ENCODE measurements around the gene LLPH. TPM values are rescaled to one million over a fixed set of nuclear protein-coding genes. Genes with fewer than 3 reads are reported as not detected.
A peak's percentile ranks its signal among the peaks of the same experiment; 100 is the strongest.

The LLPH gene
- total RNA-seq, 1 donor, result 5.6 TPM

- no peak for TF ChIP-seq CTCF (IDR thresholded peaks at IDR 0.05; ENCODE audit: insufficient read depth, low read depth, low read length)
- no peak for DNase-seq (ENCODE audit: low read depth)
- no peak overlapping the region for H3K4me3 ChIP-seq (ENCODE audit: low read depth, low read length)
These were observed 36.0 kb upstream of the LLPH start for GRCh38 chr12:66166561-66166960.

GRCh38 chr12:66165141-66165540 lies 34.6 kb upstream of the LLPH start:
- no peak overlapping the region for H3K4me3 ChIP-seq (ENCODE audit: low read depth, low read length)
- no peak for TF ChIP-seq CTCF (IDR thresholded peaks at IDR 0.05; ENCODE audit: insufficient read depth, low read depth, low read length)

GRCh38 chr12:66164349-66164821 lies 33.8 kb upstream of the LLPH start:
- peak; percentile 45 for DNase-seq (ENCODE audit: low read depth)
- no peak for TF ChIP-seq CTCF (IDR thresholded peaks at IDR 0.05; ENCODE audit: insufficient read depth, low read depth, low read length)
- H3K4me3 ChIP-seq (ENCODE audit: low read depth, low read length), result no peak overlapping the region

More at GRCh38 chr12:66165141-66165540, 34.6 kb upstream of the LLPH start:
- DNase-seq (ENCODE audit: low read depth), result no peak

- DNase-seq (ENCODE audit: low read depth), result no peak
- TF ChIP-seq CTCF (IDR thresholded peaks at IDR 0.05; ENCODE audit: insufficient read depth, low read depth, low read length), result no peak
- no peak overlapping the region for H3K4me3 ChIP-seq (ENCODE audit: low read depth, low read length)
These were observed 32.7 kb upstream of the LLPH start for GRCh38 chr12:66163289-66163688.

- no peak overlapping the region for H3K4me3 ChIP-seq (ENCODE audit: low read depth, low read length)
- TF ChIP-seq CTCF (IDR thresholded peaks at IDR 0.05; ENCODE audit: insufficient read depth, low read depth, low read length), result no peak
- no peak for DNase-seq (ENCODE audit: low read depth)
These were observed 32.2 kb upstream of the LLPH start for GRCh38 chr12:66162701-66163100.

GRCh38 chr12:66160704-66161103 lies 30.2 kb upstream of the LLPH start:
- H3K4me3 ChIP-seq (ENCODE audit: low read depth, low read length), result no peak overlapping the region
- no peak for TF ChIP-seq CTCF (IDR thresholded peaks at IDR 0.05; ENCODE audit: insufficient read depth, low read depth, low read length)
- no peak for DNase-seq (ENCODE audit: low read depth)

GRCh38 chr12:66159123-66159522 lies 28.6 kb upstream of the LLPH start:
- no peak overlapping the region for H3K4me3 ChIP-seq (ENCODE audit: low read depth, low read length)
- no peak for TF ChIP-seq CTCF (IDR thresholded peaks at IDR 0.05; ENCODE audit: insufficient read depth, low read depth, low read length)

More at GRCh38 chr12:66159123-66159522, 28.6 kb upstream of the LLPH start:
- no peak for DNase-seq (ENCODE audit: low read depth)
